Smooth muscle cell (in vitro differentiated cells): ENCODE results near the gene CD3D. TPM values are rescaled to one million over a fixed set of nuclear protein-coding genes. Genes with fewer than 3 reads are reported as not detected.

Experiments
- DNase-seq: peaks from one replicate; lab custom pipeline; 2025; ENCODE audit not compliant: unreplicated experiment; lab: John Stamatoyannopoulos, UW
- H2AFZ ChIP-seq: fragments of 200-600 bp; sonication (generic); 2 replicates; pipeline ENCODE4 v1.6.0; 2016; ENCODE audit warnings: antibody characterized with exemption, low read depth, mild to moderate bottlenecking
- H3F3A ChIP-seq: fragments of 200-600 bp; sonication (generic); 2 replicates; pipeline ENCODE4 v1.6.0; 2017; ENCODE audit warnings: antibody characterized with exemption, low read depth
- H3K27ac ChIP-seq: fragments of 200-600 bp; sonication (generic); 2 replicates; pipeline ENCODE4 v1.5.1; 2016; ENCODE audit warnings: low read depth, mild to moderate bottlenecking
- H3K27me3 ChIP-seq: fragments of 200-600 bp; sonication (generic); 2 replicates; pipeline ENCODE4 v1.6.1; 2016; ENCODE audit warnings: low read depth, mild to moderate bottlenecking
- H3K36me3 ChIP-seq: fragments of 200-600 bp; sonication (generic); 2 replicates; pipeline ENCODE4 v1.5.1; 2016; ENCODE audit warnings: low read depth
- H3K4me1 ChIP-seq: fragments of 200-600 bp; sonication (generic); 2 replicates; pipeline ENCODE4 v1.5.1; 2016; ENCODE audit warnings: low read depth
- H3K4me2 ChIP-seq: fragments of 200-600 bp; sonication (generic); 2 replicates; pipeline ENCODE4 v1.6.0; 2016; ENCODE audit warnings: mild to moderate bottlenecking
- H3K4me3 ChIP-seq: fragments of 200-600 bp; sonication (generic); 2 replicates; pipeline ENCODE4 v1.5.1; 2016; ENCODE audit warnings: mild to moderate bottlenecking
- H3K79me2 ChIP-seq: fragments of 200-600 bp; sonication (generic); 2 replicates; pipeline ENCODE4 v1.6.0; 2016; ENCODE audit warnings: low read depth, mild to moderate bottlenecking
- H3K9ac ChIP-seq: fragments of 200-600 bp; sonication (generic); 2 replicates; pipeline ENCODE4 v1.6.0; 2016; ENCODE audit warnings: low read depth
- H3K9me3 ChIP-seq: fragments of 200-600 bp; sonication (generic); replicated peaks from 2 replicates; pipeline ENCODE4 v1.5.1; 2016; ENCODE audit warnings: low read depth
- H4K20me1 ChIP-seq: fragments of 200-600 bp; sonication (generic); 2 replicates; pipeline ENCODE4 v1.6.0; 2016; ENCODE audit warnings: low read depth
- CTCF ChIP-seq: fragments of 200-600 bp; sonication (generic); IDR thresholded peaks from 2 replicates; pipeline ENCODE4 v1.5.1; 2017; ENCODE audit warnings: borderline replicate concordance, mild to moderate bottlenecking, antibody characterized with exemption; ENCODE audit not compliant: insufficient read depth, poor library complexity, severe bottlenecking
- WGBS: methylation state at CpG from one replicate; pipeline ENCODE4 v1.1.7; 2016; ENCODE audit warnings: low lambda C conversion rate; 5-methylcytosine and 5-hydroxymethylcytosine counted together
- polyA plus RNA-seq: library from polyadenylated mRNA; unstranded; fragments of >200 nt; fragmentation: Nextera tagmentation; extraction: Ambion mirVana; gene quantifications from 2 replicates; pipeline ENCODE4 v1.2.1, GENCODE V29; 2016
- total RNA-seq: library from RNA; depleted of rRNA; stranded (reverse); fragments of >200 nt; gene quantifications from 2 replicates; pipeline ENCODE4 v1.2.3, GENCODE V29; 2014

Gene CD3D
- total and polyA plus RNA-seq, 2 experiments from 2014 or later, result not detected

GRCh38 chr11:118341815-118342489 lies 553 bp downstream of the CD3D start:
- Histone ChIP-seq H3K27me3 (peaks cover 19% of the 10 kb centered on the region), H3K79me2 (no peaks in the 10 kb centered on the region), H3K4me1 (no peaks in the 10 kb centered on the region), H3K36me3 (no peaks in the 10 kb centered on the region), H3F3A (no peaks in the 10 kb centered on the region), H3K4me2 (no peak overlapping the region), H4K20me1 (no peaks in the 10 kb centered on the region), H3K9ac (no peak overlapping the region), H3K9me3 (no peaks in the 10 kb centered on the region), H2AFZ (no peak overlapping the region), H3K4me3 (no peak overlapping the region), H3K27ac (no peak overlapping the region)
- no peak for DNase-seq
- WGBS, result 93% methylated on average over 5 of the region's 5 CpGs
- TF ChIP-seq CTCF, result no peak

GRCh38 chr11:118341261-118341660 lies 1.2 kb downstream of the CD3D start:
- Histone ChIP-seq H3K4me3 (no peak overlapping the region), H3K27me3 (peaks cover 13% of the 10 kb centered on the region), H3K9me3 (no peaks in the 10 kb centered on the region), H3K27ac (no peak overlapping the region), H3K9ac (no peak overlapping the region), H4K20me1 (no peaks in the 10 kb centered on the region), H2AFZ (no peak overlapping the region), H3K4me1 (no peaks in the 10 kb centered on the region), H3K36me3 (no peaks in the 10 kb centered on the region), H3F3A (no peaks in the 10 kb centered on the region), H3K4me2 (no peak overlapping the region), H3K79me2 (no peaks in the 10 kb centered on the region)
- 92% methylated on average over 3 of the region's 3 CpGs for WGBS
- DNase-seq, result no peak
- no peak for TF ChIP-seq CTCF

GRCh38 chr11:118340449-118340848 lies 2.1 kb downstream of the CD3D start:
- Histone ChIP-seq H2AFZ (no peak overlapping the region), H3K36me3 (no peaks in the 10 kb centered on the region), H3K9me3 (no peaks in the 10 kb centered on the region), H3K27ac (no peak overlapping the region), H4K20me1 (no peaks in the 10 kb centered on the region), H3K9ac (no peak overlapping the region), H3K27me3 (peaks cover 8% of the 10 kb centered on the region), H3K4me1 (no peaks in the 10 kb centered on the region), H3K79me2 (no peaks in the 10 kb centered on the region), H3F3A (no peaks in the 10 kb centered on the region), H3K4me2 (no peak overlapping the region), H3K4me3 (no peak overlapping the region)
- 86% methylated on average over 3 of the region's 3 CpGs for WGBS
- no peak for DNase-seq
- TF ChIP-seq CTCF, result no peak
